ENCODE measurements around the gene CHKB.

The CHKB gene

DNA sequence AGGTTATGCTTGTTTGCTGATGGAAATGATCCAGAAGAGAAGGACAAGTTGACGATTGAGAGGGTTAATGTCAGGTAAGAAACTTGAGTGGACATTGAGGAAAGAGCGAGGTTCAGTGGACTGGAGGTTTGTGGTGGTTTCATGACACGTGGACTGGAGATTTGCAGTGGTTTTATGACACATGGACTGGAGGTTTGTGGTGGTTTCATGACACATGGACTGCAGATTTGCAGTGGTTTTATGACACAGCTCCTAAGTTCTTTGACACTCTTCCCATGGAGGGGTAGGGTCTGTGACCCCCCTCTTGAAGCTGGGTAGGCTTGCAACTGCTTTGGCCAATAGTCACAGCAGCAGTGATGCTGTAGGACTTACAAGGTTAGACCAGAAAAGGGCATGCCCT lies 12.5 kb upstream of the CHKB start:
- CTCF ChIA-PET = no interaction called here
- DNase-seq (ENCODE audit: extremely low spot score) = no peak
- TF ChIP-seq BHLHE40 (IDR thresholded peaks at IDR 0.05; ENCODE audit: borderline replicate concordance) = no peak
- TF ChIP-seq ELF4 (IDR thresholded peaks at IDR 0.05) = no peak
- TF ChIP-seq L3MBTL2 (conservative IDR thresholded peaks at IDR 0.05) = no peak
- TF ChIP-seq ZNF384 (IDR thresholded peaks at IDR 0.05) = no peak
- TF ChIP-seq FOXK2 (IDR thresholded peaks at IDR 0.05) = no peak
- TF ChIP-seq HDGF (IDR thresholded peaks at IDR 0.05; ENCODE audit: borderline replicate concordance) = no peak
- TF ChIP-seq NFRKB (IDR thresholded peaks at IDR 0.05) = no peak
- no peak for TF ChIP-seq FOXM1 (IDR thresholded peaks at IDR 0.05; ENCODE audit: borderline replicate concordance)
- no peak for TF ChIP-seq CTBP1 (IDR thresholded peaks at IDR 0.05; ENCODE audit: borderline replicate concordance)
- TF ChIP-seq SP1 (IDR thresholded peaks at IDR 0.05) = no peak
- no peak for TF ChIP-seq FOXA1 (IDR thresholded peaks at IDR 0.05)
- no peak for TF ChIP-seq LEF1 (IDR thresholded peaks at IDR 0.05; ENCODE audit: borderline replicate concordance)
- TF ChIP-seq TARDBP (IDR thresholded peaks at IDR 0.05) = no peak
- TF ChIP-seq, protein P1, sequence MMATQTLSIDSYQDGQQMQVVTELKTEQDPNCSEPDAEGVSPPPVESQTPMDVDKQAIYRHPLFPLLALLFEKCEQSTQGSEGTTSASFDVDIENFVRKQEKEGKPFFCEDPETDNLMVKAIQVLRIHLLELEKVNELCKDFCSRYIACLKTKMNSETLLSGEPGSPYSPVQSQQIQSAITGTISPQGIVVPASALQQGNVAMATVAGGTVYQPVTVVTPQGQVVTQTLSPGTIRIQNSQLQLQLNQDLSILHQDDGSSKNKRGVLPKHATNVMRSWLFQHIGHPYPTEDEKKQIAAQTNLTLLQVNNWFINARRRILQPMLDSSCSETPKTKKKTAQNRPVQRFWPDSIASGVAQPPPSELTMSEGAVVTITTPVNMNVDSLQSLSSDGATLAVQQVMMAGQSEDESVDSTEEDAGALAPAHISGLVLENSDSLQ (IDR thresholded peaks at IDR 0.05) = no peak
- no peak for TF ChIP-seq ARNT (IDR thresholded peaks at IDR 0.05)
- POLR2A ChIA-PET = no interaction called here

DNA sequence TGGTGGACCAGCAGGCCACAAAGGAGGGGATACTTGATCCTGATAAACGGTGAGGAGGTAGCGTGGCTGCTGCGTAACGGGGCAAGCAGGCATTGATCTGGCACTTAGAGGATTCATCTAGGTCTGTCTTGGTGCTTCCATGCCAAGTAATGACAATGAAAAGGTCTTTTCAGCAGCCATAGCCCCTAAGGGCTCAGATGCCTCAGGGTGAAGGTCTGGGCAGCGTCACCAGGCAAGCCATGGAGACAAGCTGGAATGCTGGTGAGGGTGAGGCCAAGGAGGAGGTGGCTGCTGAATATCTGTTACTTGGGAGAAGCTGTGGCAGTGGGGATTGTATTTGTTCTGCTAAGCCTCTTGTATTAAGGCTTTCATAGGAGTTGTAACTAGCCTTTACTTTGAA lies 4.8 kb upstream of the CHKB start:
- TF ChIP-seq ELF4 (IDR thresholded peaks at IDR 0.05) (no peak), FOXM1 (IDR thresholded peaks at IDR 0.05; ENCODE audit: borderline replicate concordance) (no peak), ZNF384 (IDR thresholded peaks at IDR 0.05) (no peak)
- DNase-seq (ENCODE audit: extremely low spot score) = no peak
- POLR2A ChIA-PET = no interaction called here
- CTCF ChIA-PET = interaction anchor here (0.6 kb wide), 1 partner anchor 532 kb away, joined by 3 read pairs; no protein-coding TSS in a partner anchor

DNA sequence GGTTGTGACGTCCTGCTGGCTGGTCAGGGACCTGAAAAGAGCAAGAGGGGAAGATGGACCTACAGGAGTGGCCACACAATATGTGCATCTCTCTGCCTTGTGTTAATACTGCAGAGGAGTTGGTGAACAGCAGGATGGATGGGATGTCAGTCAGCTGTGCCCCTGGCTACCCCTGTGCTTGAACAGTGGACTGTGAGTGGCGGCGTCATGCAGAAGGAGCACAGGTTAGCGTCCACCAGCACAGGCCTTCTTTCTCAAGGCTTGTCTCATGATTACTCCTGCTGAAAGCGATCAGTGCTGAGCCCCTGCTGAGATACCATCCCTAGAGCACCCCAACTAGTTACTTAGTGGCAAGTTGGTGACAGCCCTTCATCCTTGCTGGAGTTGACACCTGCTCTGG lies 3.8 kb upstream of the CHKB start:
- ChIA-PET CTCF (no interaction called here), POLR2A (no interaction called here)
- DNase-seq (ENCODE audit: extremely low spot score) = no peak
- TF ChIP-seq, protein P1 (IDR thresholded peaks at IDR 0.05) = no peak
- TF ChIP-seq FOXM1 (IDR thresholded peaks at IDR 0.05; ENCODE audit: borderline replicate concordance) = no peak

DNA sequence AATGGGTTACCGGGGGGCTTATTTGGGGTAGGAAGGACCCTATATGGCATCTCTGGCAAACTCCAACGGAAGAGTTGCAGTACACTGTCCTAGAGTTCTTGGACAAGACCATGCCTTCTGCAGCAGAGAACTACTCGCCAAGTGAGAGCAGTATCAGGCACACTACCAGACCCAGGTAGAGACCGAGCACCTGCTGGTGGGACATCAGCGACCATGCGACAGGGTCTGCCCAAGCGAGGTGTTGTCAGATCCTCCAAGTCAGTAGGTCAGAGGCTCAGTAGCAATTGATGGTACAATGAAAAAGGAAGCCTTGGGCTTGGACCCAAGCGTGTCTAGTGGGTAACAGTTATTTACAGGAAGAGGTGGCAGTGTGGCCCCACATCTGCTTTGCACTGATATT lies 3.1 kb upstream of the CHKB start:
- TF ChIP-seq ZNF384 (IDR thresholded peaks at IDR 0.05) (no peak), L3MBTL2 (conservative IDR thresholded peaks at IDR 0.05) (no peak), BHLHE40 (IDR thresholded peaks at IDR 0.05; ENCODE audit: borderline replicate concordance) (no peak), CTBP1 (IDR thresholded peaks at IDR 0.05; ENCODE audit: borderline replicate concordance) (no peak), ARNT (IDR thresholded peaks at IDR 0.05) (no peak), HDGF (IDR thresholded peaks at IDR 0.05; ENCODE audit: borderline replicate concordance) (no peak)
- no peak for DNase-seq (ENCODE audit: extremely low spot score)
- POLR2A ChIA-PET = interaction anchor here (1.0 kb wide), 1 partner anchor 9 kb away, joined by 4 read pairs; no protein-coding TSS in a partner anchor
- CTCF ChIA-PET = no interaction called here

DNA sequence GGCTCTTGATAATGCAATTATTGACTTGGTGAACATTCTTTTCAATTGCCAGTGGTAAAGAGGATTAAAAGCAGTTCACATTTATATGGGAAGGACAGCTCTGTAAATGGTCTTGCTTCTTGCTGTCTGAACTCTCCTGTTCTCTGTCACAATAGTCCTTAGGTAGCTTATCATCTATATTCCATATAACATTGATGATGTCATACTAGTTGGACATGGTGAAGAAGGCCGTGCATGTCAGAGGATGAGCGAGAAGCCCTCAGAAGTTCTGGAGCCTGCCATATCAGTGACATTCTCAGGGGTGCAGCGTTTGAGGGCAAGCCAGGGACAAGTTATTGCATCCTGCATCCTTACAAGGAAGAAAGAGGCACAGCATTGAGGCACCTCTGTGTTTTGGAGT lies 2.6 kb upstream of the CHKB start:
- DNase-seq (ENCODE audit: extremely low spot score) = no peak
- no peak for TF ChIP-seq FOXM1 (IDR thresholded peaks at IDR 0.05; ENCODE audit: borderline replicate concordance)
- TF ChIP-seq BHLHE40 (IDR thresholded peaks at IDR 0.05; ENCODE audit: borderline replicate concordance) = no peak
- TF ChIP-seq ELF4 (IDR thresholded peaks at IDR 0.05) = no peak
- no peak for TF ChIP-seq NFRKB (IDR thresholded peaks at IDR 0.05)
- no peak for TF ChIP-seq SUZ12 (IDR thresholded peaks at IDR 0.05)
- TF ChIP-seq FOXK2 (IDR thresholded peaks at IDR 0.05) = no peak
- no peak for TF ChIP-seq SP1 (IDR thresholded peaks at IDR 0.05)
- ChIA-PET CTCF (interaction anchor here (1.0 kb wide), 1 partner anchor 36 kb away, joined by 3 read pairs; no protein-coding TSS in a partner anchor), POLR2A (interaction anchor here (1.0 kb wide), 1 partner anchor 9 kb away, joined by 4 read pairs; no protein-coding TSS in a partner anchor)

DNA sequence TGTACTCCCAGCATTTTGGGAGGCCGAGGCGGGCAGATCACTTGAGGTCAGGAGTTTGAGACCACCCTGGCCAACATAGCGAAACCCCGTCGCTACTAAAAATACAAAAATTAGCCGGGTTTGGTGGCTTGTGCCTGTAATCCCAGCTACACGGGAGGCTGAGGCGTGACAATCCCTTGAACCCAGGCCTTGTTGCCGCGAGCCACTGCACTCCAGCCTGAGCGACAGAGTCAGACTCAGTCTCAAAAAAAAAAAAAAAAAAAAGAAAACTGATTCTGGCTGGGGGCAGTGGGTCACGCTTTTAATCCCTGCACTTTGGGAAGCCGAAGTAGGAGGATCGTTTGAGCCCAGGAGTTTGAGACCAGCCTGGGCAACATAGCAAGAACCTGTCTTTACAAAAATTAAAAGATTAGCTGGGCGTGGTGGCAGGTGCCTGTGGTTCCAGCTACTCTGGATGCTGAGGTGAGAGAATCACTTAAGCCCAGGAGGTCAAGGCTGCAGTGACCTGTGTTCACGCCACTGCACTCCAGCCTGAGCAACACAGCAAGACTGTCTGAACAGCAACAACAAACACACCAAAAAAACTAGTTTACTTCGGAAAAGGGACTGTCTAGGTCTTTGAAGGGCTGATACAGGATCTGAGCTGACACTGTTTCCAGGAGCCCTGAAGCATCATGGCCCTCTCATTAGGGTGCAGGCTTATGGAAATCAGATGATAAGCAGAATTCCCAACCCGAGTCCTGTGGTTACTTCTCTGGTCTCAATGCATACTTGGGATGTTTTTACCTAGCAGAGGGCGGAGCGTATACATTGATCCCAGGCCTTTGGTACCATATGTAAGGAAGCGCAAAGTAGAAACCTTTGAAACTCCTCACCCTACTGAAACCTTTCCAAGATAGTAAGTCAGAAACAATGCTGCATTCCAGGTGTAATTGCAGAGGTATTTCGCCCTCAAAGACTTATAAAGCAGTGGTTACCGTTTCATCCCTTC lies 1.8 kb upstream of the CHKB start:
- ChIA-PET CTCF (interaction anchor here (0.7 to 1.0 kb wide), 2 partner anchors 36 to 311 kb away, joined by 3 to 7 read pairs; no protein-coding TSS in a partner anchor), POLR2A (interaction anchor here (1.0 kb wide), 1 partner anchor 8 kb away, joined by 4 read pairs; no protein-coding TSS in a partner anchor)

DNA sequence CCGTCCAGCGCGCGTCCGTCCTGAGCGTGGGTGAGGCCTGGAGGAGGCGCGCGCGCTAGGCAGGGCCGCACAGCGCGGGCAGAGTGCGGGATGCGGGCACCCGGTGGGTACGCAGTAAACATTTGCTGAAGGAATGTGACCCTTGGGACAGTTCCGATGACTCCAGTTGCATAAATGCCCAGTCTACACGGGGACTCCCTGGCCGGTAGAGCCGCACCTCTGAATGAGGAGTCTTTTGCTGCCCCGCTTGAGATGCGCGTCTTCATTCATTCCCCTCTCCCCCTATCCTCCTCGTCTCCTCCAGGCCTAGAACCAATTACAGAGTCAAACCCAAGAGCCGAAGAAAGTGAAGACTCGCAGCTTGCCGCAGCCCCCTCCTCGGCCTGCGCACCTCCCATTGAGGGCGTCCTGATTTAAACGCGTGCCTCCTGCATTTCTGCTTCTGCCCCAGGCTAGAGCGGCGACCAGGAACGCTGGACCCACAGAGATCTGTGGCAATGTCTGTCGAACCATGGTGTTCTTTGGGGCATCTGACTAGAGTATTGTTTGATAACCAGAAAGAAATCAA lies 729 bp upstream of the CHKB start:
- ChIA-PET POLR2A (interaction anchor here (0.6 to 3.0 kb wide), 14 partner anchors 7 to 59 kb away, joined by 3 to 16 read pairs (median 4); partner anchors contain the start of genes ARSA, MAPK8IP2, SCO2 and SYCE3), CTCF (interaction anchor here (0.7 to 1.0 kb wide), 2 partner anchors 56 to 310 kb away, joined by 3 to 7 read pairs; no protein-coding TSS in a partner anchor)
- DNase-seq (ENCODE audit: extremely low spot score) = no peak
- TF ChIP-seq ARNT (IDR thresholded peaks at IDR 0.05) (no peak), FOXA1 (IDR thresholded peaks at IDR 0.05) (no peak), SP1 (IDR thresholded peaks at IDR 0.05) (no peak), BHLHE40 (IDR thresholded peaks at IDR 0.05; ENCODE audit: borderline replicate concordance) (no peak), HDGF (IDR thresholded peaks at IDR 0.05; ENCODE audit: borderline replicate concordance) (no peak), ZNF384 (IDR thresholded peaks at IDR 0.05) (no peak), LEF1 (IDR thresholded peaks at IDR 0.05; ENCODE audit: borderline replicate concordance) (no peak), TARDBP (IDR thresholded peaks at IDR 0.05) (no peak), SUZ12 (IDR thresholded peaks at IDR 0.05) (no peak), NFRKB (IDR thresholded peaks at IDR 0.05) (no peak), CTBP1 (IDR thresholded peaks at IDR 0.05; ENCODE audit: borderline replicate concordance) (no peak)

More for the DNA sequence above, 1.8 kb upstream of the CHKB start:
- TF ChIP-seq BHLHE40 (IDR thresholded peaks at IDR 0.05; ENCODE audit: borderline replicate concordance) = no peak
- TF ChIP-seq ZNF384 (IDR thresholded peaks at IDR 0.05) = no peak
- no peak for TF ChIP-seq HDGF (IDR thresholded peaks at IDR 0.05; ENCODE audit: borderline replicate concordance)
- DNase-seq (ENCODE audit: extremely low spot score) = no peak

Measured in HEK293T (cell line).